PC-9 (cell line): ENCODE results near the gene OTP. TPM values are rescaled to one million over a fixed set of nuclear protein-coding genes. Genes with fewer than 3 reads are reported as not detected.

Source experiments
- BruUV-seq: library from RNA; stranded (reverse); fragments of 400-500 nt; replicated peaks from 2 replicates; lab custom pipeline; 2021; lab: Mats Ljungman, UMichigan
- CTCF ChIA-PET: fragments of 300-600 bp; sonication (Branson Sonifier 250); formaldehyde crosslinking; loops from one replicate; lab custom pipeline; 2022; ENCODE audit warnings: antibody characterized with exemption; lab: Charles Lee
- POLR2A ChIA-PET: fragments of 300-600 bp; sonication (Branson Sonifier 250); formaldehyde crosslinking; loops from one replicate; lab custom pipeline; 2022; ENCODE audit warnings: antibody characterized with exemption; ENCODE audit not compliant: unreplicated experiment; lab: Charles Lee
- DNase-seq, 2 experiments: peaks; one replicate each; pipeline versions ENCODE4 v3.0.0 to v3.0.0-alpha.2; 2015 to 2022; ENCODE audit warnings: mixed read lengths in 1 of 2
- H2AFZ ChIP-seq: fragments of 200-600 bp; sonication (generic); 2 replicates; pipeline ENCODE4 v1.8.1; 2017; ENCODE audit warnings: antibody characterized with exemption
- H3F3A ChIP-seq: fragments of 200-600 bp; sonication (generic); 2 replicates; pipeline ENCODE4 v1.8.1; 2017; ENCODE audit warnings: antibody characterized with exemption, mild to moderate bottlenecking, low read depth; ENCODE audit not compliant: insufficient read depth
- H3K27ac ChIP-seq: fragments of 200-600 bp; sonication (generic); 2 replicates; pipeline ENCODE4 v1.6.1; 2016; ENCODE audit warnings: mixed run types
- H3K27me3 ChIP-seq: fragments of 200-600 bp; sonication (generic); 2 replicates; pipeline ENCODE4 v1.6.1; 2016; ENCODE audit warnings: low read depth, mixed run types; ENCODE audit not compliant: insufficient read depth
- H3K36me3 ChIP-seq: fragments of 200-600 bp; sonication (generic); 2 replicates; pipeline ENCODE4 v1.6.1; 2016; ENCODE audit warnings: low read depth, mixed run types
- H3K4me1 ChIP-seq: fragments of 200-600 bp; sonication (generic); replicated peaks from 2 replicates; pipeline ENCODE4 v1.6.1; 2016; ENCODE audit warnings: mixed run types; ENCODE audit not compliant: insufficient read depth
- H3K4me2 ChIP-seq: fragments of 200-600 bp; sonication (generic); 2 replicates; pipeline ENCODE4 v1.6.1; 2017; ENCODE audit warnings: mixed run types
- H3K4me3 ChIP-seq: fragments of 200-600 bp; sonication (generic); 2 replicates; pipeline ENCODE4 v1.6.1; 2016; ENCODE audit warnings: mixed run types
- H3K79me2 ChIP-seq: fragments of 200-600 bp; sonication (generic); 2 replicates; pipeline ENCODE4 v1.6.1; 2017; ENCODE audit warnings: low read depth, mixed run types
- H3K9me2 ChIP-seq: fragments of 200-600 bp; sonication (generic); 2 replicates; pipeline ENCODE4 v1.8.1; 2017; ENCODE audit warnings: mild to moderate bottlenecking; ENCODE audit not compliant: insufficient read depth
- H3K9me3 ChIP-seq: fragments of 200-600 bp; sonication (generic); 2 replicates; pipeline ENCODE4 v1.8.1; 2016; ENCODE audit warnings: low read depth; ENCODE audit not compliant: insufficient read depth
- H4K20me1 ChIP-seq: fragments of 200-600 bp; sonication (generic); 2 replicates; pipeline ENCODE4 v1.8.1; 2017; ENCODE audit not compliant: insufficient read depth
- CTCF ChIP-seq: fragments of 200-600 bp; sonication (generic); conservative IDR thresholded peaks from 2 replicates; pipeline ENCODE4 v1.6.1; 2017; ENCODE audit warnings: mixed run types, antibody characterized with exemption, mild to moderate bottlenecking, moderate library complexity
- EZH2 ChIP-seq: fragments of 200-600 bp; sonication (generic); IDR thresholded peaks from 2 replicates; pipeline ENCODE4 v1.8.0; 2017; ENCODE audit warnings: antibody characterized with exemption, low read depth
- intact Hi-C: fragments of 100-400 bp; cut with micrococcal nuclease; formaldehyde crosslinking; loops from one replicate; pipeline ENCODE4 v1.10.0; 2022; ENCODE audit not compliant: unreplicated experiment
- total RNA-seq: library from RNA; stranded (reverse); gene quantifications from 2 replicates; pipeline ENCODE4 v1.2.3, GENCODE V29; 2021

Gene OTP
- total RNA-seq, 1 experiment from 2014 or later: not detected

GRCh38 chr5:77599679-77600078 is 38.8 kb downstream of the OTP start:
- H3K27ac ChIP-seq: no peak overlapping the region
- no peaks in the 10 kb centered on the region for H3K4me1 ChIP-seq
- no peak overlapping the region for H3K4me3 ChIP-seq
- intact Hi-C loops: no loop called here
- H3F3A ChIP-seq: no peaks in the 10 kb centered on the region
- H3K36me3 ChIP-seq: no peaks in the 10 kb centered on the region
- no peak overlapping the region for H2AFZ ChIP-seq
- no TSS peak for BruUV-seq
- no peak overlapping the region for H3K4me2 ChIP-seq
- ChIA-PET POLR2A (interaction anchor here (0.6 kb wide), 1 partner anchor 497 kb away, joined by 10 read pairs; no protein-coding TSS in a partner anchor), CTCF (no interaction called here)
- no peaks in the 10 kb centered on the region for H3K9me2 ChIP-seq
- no peaks in the 10 kb centered on the region for H4K20me1 ChIP-seq
- H3K79me2 ChIP-seq: no peaks in the 10 kb centered on the region
- H3K27me3 ChIP-seq: no peaks in the 10 kb centered on the region
- DNase-seq: no peak
- H3K9me3 ChIP-seq: no peaks in the 10 kb centered on the region
- no peak for TF ChIP-seq EZH2
- TF ChIP-seq CTCF: no peak

- H3K36me3 ChIP-seq: no peaks in the 10 kb centered on the region
- no peaks in the 10 kb centered on the region for H3K9me2 ChIP-seq
- no peak overlapping the region for H3K4me2 ChIP-seq
- DNase-seq: no peak
- no peaks in the 10 kb centered on the region for H3K9me3 ChIP-seq
- H3K4me3 ChIP-seq: no peak overlapping the region
- H3K27me3 ChIP-seq: no peaks in the 10 kb centered on the region
- no TSS peak for BruUV-seq
- ChIA-PET CTCF (interaction anchor here (0.6 kb wide), 1 partner anchor 73 kb away, joined by 4 read pairs; no protein-coding TSS in a partner anchor), POLR2A (no interaction called here)
- H2AFZ ChIP-seq: peak overlapping the region; percentile 25; the same call in 1 of the 2 replicates
- no peaks in the 10 kb centered on the region for H4K20me1 ChIP-seq
- H3K79me2 ChIP-seq: no peaks in the 10 kb centered on the region
- H3F3A ChIP-seq: no peaks in the 10 kb centered on the region
- H3K4me1 ChIP-seq: no peaks in the 10 kb centered on the region
- no peak overlapping the region for H3K27ac ChIP-seq
- TF ChIP-seq CTCF: no peak
- no peak for TF ChIP-seq EZH2
- intact Hi-C loops: no loop called here
These were observed 48.2 kb downstream of the OTP start for GRCh38 chr5:77590347-77590746.

GRCh38 chr5:77588175-77588574 is 50.3 kb downstream of the OTP start:
- H3K4me2 ChIP-seq: no peak overlapping the region
- H3K9me3 ChIP-seq: no peaks in the 10 kb centered on the region
- H3K4me3 ChIP-seq: no peak overlapping the region
- H3F3A ChIP-seq: no peaks in the 10 kb centered on the region
- H4K20me1 ChIP-seq: no peaks in the 10 kb centered on the region
- H3K27me3 ChIP-seq: no peaks in the 10 kb centered on the region
- no peaks in the 10 kb centered on the region for H3K4me1 ChIP-seq
- no peak overlapping the region for H2AFZ ChIP-seq
- ChIA-PET POLR2A (interaction anchor here (0.7 kb wide), 1 partner anchor 639 kb away, joined by 5 read pairs; no protein-coding TSS in a partner anchor), CTCF (no interaction called here)
- no peaks in the 10 kb centered on the region for H3K36me3 ChIP-seq
- intact Hi-C loops: no loop called here
- no peak overlapping the region for H3K27ac ChIP-seq
- no peaks in the 10 kb centered on the region for H3K79me2 ChIP-seq
- no TSS peak for BruUV-seq
- H3K9me2 ChIP-seq: no peaks in the 10 kb centered on the region
- no peak for DNase-seq
- TF ChIP-seq EZH2: no peak
- TF ChIP-seq CTCF: no peak
